GM19468 (cell line): ENCODE measurements around the gene ANO7.

ENCODE experiments used
- ATAC-seq: cut with Tn5 transposase; IDR thresholded peaks from one replicate; pipeline ENCODE4 v1.9.1; 2021; ENCODE audit warnings: mild to moderate bottlenecking, moderate library complexity, moderate number of reproducible peaks; ENCODE audit not compliant: unreplicated experiment; ENCODE audit errors: extremely low read depth

Gene ANO7

GRCh38 chr2:241155936-241156335 lies 32.5 kb upstream of the ANO7 start:
- ATAC-seq: no peak

- no peak for ATAC-seq
Observed at GRCh38 chr2:241156971-241157441, 31.5 kb upstream of the ANO7 start.

- ATAC-seq: no peak
Observed at GRCh38 chr2:241157841-241158545, 30.5 kb upstream of the ANO7 start.

GRCh38 chr2:241158546-241158900 lies 30.0 kb upstream of the ANO7 start:
- ATAC-seq: no peak

- no peak for ATAC-seq
Observed at GRCh38 chr2:241159116-241159515, 29.4 kb upstream of the ANO7 start.

- no peak for ATAC-seq
Observed at GRCh38 chr2:241160318-241160717, 28.2 kb upstream of the ANO7 start.

- ATAC-seq: no peak
Observed at GRCh38 chr2:241161646-241162281, 26.7 kb upstream of the ANO7 start.

GRCh38 chr2:241163601-241164118 lies 24.8 kb upstream of the ANO7 start:
- no peak for ATAC-seq

- ATAC-seq: no peak
Observed at GRCh38 chr2:241168366-241168765, 20.1 kb upstream of the ANO7 start.

- ATAC-seq: no peak
Observed at GRCh38 chr2:241173557-241173956, 14.9 kb upstream of the ANO7 start.

GRCh38 chr2:241177526-241178334 lies 10.7 kb upstream of the ANO7 start:
- no peak for ATAC-seq

GRCh38 chr2:241178961-241179360 lies 9.5 kb upstream of the ANO7 start:
- ATAC-seq: no peak

GRCh38 chr2:241179899-241180298 lies 8.6 kb upstream of the ANO7 start:
- ATAC-seq: no peak

- no peak for ATAC-seq
Observed at GRCh38 chr2:241180495-241180894, 8.0 kb upstream of the ANO7 start.

GRCh38 chr2:241182126-241182525 lies 6.4 kb upstream of the ANO7 start:
- no peak for ATAC-seq

GRCh38 chr2:241182531-241183133 lies 5.8 kb upstream of the ANO7 start:
- ATAC-seq: no peak

- ATAC-seq: no peak
Observed at GRCh38 chr2:241183221-241183620, 5.3 kb upstream of the ANO7 start.

GRCh38 chr2:241184901-241185300 lies 3.6 kb upstream of the ANO7 start:
- ATAC-seq: no peak

- no peak for ATAC-seq
Observed at GRCh38 chr2:241185961-241186360, 2.5 kb upstream of the ANO7 start.

- no peak for ATAC-seq
Observed at GRCh38 chr2:241187101-241187917, 1.2 kb upstream of the ANO7 start.
